Measurements from ENCODE around the gene ADSS1. TPM values are rescaled to one million over a fixed set of nuclear protein-coding genes. Genes with fewer than 3 reads are reported as not detected.

Gene ADSS1
- 2.8 TPM for polyA plus RNA-seq (2013, experiment 1 of 2; ENCODE audit: insufficient read length)
- polyA plus RNA-seq (2013, experiment 2 of 2; ENCODE audit: insufficient read length), result 2.8 TPM

DNA sequence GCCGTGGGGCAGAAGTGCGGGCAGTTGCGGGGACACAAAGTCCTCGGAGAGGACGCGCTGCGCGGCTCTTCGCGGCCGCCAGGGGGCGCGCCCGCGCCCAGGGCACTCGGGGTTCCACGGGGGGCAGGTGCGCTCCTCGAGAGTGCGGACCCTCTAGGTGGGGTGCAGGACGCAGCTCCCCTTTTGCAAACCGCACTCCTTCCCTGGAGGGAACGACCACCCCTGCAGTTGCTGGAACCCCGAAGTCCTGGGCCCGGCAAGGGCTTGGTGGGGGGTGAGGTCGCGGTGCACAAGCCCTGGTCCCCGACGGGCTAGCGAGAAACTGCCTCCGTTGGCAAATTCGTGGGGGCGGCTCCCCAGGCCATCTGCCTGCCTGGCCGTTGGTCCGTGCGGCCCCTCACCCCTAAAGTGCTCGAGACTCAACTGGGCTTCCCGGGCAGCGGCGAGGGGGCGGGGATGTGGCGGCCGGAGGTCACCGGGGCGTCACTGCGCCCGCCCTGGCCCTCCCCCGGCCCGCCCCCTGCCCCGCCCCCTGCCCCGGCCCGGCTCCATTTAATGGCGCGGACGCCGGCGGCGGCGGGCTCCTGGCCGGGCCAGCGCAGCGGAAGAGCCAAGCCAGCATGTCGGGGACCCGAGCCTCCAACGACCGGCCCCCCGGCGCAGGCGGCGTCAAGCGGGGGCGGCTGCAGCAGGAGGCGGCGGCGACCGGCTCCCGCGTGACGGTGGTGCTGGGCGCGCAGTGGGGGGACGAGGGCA, at the start of gene ADSS1:
TSS of gene ADSS1 (plus strand) at position 579 of the 756 bp plus-strand sequence. CDS start at position 621, 42 bp downstream.
- peak; percentile 34 for DNase-seq

DNA sequence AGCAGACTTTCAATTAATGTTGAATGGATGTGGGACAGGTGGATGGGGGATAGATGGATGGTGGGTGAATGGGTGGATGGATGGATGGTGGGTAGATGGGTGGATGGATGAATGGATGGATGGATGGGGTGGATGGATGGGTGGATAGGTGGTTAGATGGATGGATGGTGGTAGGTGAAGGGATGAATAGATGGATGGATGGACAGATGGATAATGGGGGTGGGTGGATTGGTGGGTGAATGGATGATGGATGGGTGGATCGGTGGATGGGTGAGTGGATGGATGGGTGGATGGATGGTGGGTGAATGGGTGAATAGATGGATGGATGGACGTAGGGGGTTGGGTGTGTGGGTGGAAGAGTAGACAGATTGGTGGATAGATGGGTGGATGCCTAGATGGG, 48.6 kb upstream of the ADSS1 start:
- DNase-seq, result no peak

DNA sequence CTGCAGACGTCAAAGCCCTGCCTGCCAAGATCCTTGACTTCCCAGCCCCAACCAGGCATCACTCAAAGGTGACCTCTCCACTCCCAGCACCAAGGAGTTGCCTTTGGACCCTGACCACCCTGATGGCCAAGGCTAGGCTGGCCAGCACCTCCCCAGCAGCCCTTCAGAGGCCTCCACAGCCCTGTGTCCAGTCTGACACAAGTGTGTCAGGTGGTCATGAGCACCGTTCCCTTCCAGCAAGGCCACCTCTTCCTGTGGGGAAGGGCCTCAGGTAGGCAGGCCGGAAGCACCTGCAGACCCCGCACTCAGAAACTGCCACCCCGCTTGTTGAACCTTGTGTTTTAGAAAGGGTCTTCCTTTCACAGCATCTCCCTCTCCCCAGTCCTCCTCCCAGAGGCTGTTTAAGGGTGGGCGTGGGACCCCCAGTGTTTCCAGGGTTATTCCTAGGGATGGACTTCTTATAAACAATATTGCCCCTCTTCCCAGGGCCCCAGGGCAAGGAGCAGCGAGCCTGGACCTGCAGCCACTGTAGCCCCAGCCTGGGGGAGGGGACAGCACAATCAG, 47.8 kb upstream of the ADSS1 start:
- DNase-seq, result no peak

DNA sequence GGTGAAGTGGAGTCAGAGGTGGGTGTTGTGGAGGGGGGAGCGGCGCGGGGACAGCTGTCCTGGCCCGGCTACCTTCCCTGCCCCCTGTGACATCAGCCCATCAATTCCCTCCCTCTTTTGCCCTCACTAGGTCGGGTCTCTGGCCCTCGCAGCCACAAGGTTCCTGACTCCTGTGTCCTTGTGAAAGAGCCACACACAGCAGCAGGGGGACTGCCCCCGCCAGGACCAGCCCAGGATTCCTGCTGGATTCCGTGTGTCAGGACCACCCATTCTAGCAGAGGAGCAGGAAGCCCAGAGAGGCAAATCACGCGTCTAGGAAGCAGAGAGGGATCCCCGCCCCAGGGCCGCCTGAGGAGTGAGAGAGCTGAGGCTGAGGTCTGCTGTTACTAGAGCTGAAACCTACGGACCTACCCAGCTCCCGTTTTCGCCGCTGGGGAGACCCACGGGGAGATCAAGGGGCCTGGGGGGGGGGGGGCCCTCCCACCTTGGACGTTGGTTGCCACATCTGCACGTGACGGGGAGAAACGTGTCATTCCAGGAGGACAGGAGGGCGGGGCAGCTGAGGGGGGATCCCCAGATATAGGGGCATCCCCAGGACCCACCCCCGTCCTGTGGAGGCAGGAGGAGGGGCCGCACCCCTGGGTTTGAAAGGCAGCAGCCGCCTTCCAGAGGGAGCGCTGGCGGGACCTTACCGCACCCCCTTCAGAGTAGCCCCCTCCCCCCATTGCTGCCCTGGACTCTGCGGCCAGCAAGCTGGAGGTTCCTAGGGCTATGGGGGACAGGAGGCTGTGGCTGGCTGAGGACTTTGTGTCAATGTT, 47.1 kb upstream of the ADSS1 start:
- peak; percentile 31 for DNase-seq

DNA sequence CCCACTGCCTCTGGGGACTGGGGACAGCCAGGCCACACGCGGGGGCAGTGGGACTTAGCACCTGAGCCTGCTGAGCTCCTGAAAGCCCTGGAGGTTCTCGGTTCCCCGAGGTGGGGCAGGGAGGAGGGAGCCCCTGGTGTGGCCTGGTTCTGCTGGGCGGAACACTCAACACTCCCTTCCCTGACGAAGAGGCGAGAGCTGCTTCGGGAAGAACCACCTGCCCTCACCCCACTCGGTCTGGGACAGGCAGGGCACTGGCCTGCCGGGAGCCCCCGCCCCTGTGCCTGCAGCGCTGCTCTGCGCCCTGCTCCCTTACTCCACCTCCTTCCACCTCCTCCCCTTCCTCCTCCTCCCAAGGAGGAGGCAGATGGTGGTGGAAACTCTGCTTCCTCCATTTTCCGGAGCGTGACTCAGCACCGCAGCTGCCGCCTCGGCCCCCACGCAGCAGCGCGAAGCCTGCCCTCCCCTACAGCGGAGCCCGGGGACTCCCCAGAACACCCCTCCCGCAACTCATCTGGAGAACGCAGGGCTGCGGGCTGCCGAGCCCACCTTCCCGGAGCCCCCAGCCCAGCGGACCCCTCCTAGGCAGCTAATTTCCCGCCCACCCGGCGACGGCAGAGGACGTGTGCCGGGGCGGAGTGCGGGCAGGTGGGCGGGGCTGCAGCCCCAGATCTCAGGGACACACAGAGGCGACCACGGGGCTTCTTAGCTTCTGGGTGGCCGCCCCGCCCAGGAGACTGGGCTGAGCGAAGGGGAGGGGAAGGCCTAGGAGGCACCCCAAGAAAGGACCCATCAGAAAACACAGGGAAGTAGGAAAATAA, 46.3 kb upstream of the ADSS1 start:
- DNase-seq, result peak; percentile 87

DNA sequence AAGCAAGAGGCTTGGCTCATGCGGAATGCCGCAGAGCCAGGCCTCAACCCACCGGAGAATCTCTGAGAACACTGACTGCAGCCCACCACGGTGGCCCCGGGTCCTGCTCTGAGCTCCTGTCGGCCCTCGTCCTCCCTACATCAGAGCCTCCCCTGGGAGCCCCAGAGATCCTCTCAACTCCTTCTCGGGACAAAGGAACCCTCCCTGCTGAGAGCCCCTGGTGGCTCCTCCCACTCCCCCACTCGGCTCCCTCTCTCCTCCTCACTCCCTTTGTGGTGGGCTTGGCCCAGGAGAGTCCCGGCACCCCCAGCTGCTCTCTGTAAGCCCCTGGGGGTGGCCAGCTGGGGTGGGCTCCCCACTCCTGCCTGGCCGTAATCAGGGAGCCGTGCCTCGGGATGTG, 45.7 kb upstream of the ADSS1 start:
- peak; percentile 70 for DNase-seq

DNA sequence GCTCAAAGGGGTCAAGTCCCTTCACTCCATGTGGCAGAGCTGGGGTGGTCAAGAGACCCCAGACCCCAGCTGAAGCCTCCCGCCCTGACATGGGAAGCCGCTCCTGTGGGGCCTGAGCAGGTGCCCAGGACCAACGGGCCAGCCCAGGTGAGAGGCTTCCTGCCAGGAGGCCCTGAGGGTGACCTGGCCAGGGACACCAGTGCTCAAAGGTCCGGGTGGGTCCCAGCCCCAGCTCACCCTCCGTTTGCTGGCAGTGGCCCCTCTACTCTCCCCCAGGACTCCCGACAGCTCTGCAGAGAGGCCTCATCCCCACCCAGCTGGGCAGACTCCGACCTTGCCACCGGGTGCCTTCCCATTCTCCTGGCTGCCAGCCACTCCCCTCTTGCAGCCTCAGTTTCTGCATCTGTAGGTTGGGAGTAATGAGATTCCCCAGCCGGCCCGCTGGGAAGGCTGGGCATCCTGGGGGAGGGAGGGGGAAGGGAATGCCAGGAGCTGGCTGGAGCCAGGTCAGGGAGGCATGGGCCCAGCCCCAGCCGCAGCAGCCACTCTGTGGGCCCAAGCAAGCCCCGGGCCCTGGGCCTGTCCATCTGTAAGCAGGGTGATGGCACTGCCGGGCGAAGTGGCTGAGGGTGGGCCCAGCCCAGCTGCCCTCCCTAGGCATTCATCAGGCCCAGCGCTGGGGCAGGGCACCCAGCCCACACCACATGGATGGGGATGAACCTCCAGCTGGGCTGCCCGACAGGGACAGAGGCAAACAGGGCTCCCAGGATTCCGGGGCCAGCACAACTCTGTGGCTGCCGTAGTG, 44.9 kb upstream of the ADSS1 start:
- no peak for DNase-seq

DNA sequence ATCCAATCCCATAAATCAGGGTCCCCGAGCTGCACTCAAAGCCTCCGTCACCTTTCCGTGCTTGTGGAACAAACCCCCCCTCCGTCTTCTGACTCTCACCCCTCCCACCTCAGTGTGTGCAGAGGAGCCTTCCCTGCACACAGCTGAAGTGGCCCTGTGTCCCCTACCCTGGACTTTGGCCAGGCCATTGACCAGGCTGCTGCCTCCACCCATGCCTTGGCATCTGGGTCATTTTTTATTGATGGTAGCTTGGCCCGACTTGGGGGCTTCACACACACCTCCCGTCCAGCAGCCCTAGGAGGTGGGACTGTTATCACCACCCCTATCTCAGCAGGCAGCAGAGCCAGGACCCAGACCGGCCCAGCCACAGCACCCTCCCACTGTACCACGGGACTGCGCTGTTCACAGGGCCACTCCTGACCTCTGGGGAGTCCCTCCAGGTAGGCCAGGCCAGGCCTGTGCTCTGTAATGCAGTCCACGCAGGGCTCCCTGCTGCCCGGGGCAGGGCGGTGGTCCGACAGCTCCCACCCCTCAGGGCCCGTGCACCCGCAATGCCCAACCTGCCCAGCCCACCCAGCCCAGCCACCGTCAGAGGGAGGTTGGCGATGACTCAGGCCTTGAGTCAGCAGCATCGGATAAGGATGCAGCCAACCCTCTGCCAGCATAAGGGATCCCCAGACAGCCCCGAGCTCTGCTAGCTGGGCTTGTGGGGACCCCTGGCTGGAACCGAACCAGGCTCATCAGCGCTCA, 43.8 kb upstream of the ADSS1 start:
- peak; percentile 86 for DNase-seq

DNA sequence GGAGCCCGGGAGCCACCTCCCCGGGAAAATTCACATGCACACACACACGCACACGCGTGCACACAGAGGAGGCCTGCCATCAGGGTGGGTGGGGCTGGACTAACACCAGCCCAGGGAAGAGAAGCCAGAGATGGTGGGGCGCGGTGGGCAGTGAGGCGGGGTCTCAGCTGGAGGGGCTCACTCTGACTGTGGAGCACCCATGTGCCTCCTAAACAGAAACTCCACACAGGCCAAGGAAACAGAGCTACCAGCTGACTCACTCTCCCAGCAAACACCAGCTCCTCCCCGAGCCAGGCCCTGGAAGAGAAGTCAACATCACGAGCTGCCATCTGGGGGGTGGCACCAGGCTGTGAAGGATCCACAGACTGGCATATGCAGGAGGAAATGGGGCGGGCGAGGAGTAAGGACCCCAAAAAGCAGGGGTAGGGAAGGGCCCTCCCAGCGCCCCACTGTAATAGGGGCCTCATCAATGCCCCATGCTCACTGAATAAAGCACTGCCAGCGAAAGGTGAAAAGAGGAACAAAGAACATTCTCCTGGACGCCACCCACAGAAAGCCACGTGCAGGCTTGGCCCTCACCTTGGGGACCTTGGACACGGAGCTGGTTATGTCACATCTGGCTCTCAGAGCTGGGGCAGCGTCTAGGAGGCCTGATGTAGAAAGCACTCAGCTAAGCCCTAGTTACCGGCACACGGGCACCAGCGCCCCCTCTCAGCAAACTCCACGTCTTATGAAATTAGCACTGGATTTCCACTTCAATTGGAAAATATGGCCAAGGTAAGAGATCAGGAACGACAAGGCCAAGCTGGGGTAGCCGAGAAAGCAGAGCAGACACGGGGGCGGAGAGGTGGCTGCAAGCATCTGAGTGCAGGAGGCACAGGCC, 43.0 kb upstream of the ADSS1 start:
- peak; percentile 86 for DNase-seq

DNA sequence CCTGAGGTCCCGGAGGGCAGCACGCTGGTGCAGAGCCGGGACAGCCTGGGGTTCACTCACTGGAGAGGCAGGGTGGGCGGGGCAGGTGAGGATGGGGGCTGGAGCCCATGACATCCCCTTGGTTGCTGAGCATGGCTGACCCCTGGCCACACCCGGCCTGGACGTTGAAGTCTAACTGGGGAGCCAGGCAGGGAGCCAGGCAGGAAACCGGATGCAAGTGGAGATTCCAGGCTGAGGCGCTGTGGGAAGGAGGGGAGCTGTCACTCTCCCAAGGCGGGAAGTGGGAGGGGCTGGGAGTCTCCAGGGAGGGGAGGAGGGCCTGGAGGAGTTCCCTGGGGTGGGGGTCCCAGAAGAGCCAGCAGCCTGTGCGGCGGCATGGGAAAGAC, 42.3 kb upstream of the ADSS1 start:
- peak; percentile 88 for DNase-seq

DNA sequence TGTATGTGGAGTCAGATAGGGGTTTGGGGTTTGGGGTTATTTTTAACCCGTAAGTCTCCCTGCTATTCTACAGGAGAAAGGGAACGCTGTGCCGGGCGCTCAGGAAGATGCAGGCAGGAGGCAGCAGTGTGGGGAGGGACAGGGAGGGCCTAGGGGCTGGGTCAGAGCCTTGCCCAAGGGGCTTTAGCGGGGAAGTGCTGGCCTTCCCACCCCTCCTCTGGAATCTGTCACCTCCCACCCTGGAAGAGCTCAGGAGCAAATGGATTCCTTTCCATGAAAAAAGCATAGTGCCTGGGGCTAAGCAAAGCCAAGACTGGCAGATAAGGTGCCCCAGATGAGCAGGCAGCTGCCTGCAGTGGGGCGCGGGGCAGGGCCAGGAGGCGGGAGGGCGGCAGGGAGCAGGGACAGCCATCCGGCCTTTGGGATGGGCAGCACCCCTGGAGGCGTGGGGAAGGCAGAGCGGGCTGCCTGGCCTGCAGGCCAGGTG, 41.9 kb upstream of the ADSS1 start:
- DNase-seq, result peak; percentile 67

DNA sequence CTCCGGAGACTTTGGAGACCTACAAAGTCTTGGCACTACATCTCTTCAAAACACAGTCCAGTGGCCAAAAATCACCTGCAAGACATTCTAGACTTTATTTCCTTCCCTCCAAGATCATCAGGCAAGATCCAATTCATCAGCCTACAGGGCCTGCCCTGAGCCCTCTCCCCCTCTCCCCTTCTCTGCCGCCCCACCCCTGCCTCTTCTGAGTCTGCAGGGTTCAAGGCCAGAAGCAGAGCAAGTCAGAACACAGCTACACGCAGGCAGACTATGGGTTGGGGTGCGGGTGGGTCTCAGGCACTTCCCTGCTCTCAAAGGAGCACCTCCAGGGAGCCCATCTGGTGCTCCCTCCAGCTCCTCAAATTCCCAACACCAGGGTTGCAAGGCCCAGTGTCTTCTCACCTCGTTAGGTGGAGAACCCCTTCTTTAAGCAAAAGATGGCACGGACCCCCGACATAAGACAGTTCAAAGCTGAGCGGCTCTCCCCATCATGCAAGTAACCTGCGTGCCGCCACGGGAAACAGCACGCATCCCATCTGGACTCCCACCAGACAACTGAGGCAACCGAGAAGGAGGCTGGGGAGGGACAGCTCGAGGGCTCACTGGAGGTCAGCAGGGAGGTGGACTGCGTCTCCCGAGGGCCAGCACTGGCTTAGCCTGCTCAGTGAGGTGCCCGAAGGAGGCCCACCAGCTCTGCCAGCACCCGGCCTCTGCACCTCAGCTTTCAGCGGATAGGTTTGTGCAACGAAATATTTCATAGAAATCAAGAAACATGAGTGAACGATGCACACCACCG, 40.2 kb upstream of the ADSS1 start:
- no peak for DNase-seq

DNA sequence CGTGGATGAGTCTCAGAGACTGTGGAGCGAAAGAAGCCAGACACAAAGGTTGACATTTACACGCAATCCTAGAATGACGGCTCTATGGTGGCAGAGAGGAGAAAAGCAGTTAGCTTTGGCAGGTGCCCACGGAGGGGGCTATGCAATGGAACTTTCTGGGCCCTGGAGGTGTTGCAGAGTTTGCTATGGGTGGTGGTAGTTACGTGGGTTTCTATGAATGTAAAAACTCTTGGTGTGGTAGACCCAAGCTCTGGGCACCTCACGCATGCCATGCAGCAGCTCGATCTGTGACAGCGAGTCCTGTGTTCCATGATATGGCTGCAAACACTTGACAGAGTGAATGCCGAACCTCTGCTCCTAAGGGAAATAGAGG, 39.6 kb upstream of the ADSS1 start:
- no peak for DNase-seq

DNA sequence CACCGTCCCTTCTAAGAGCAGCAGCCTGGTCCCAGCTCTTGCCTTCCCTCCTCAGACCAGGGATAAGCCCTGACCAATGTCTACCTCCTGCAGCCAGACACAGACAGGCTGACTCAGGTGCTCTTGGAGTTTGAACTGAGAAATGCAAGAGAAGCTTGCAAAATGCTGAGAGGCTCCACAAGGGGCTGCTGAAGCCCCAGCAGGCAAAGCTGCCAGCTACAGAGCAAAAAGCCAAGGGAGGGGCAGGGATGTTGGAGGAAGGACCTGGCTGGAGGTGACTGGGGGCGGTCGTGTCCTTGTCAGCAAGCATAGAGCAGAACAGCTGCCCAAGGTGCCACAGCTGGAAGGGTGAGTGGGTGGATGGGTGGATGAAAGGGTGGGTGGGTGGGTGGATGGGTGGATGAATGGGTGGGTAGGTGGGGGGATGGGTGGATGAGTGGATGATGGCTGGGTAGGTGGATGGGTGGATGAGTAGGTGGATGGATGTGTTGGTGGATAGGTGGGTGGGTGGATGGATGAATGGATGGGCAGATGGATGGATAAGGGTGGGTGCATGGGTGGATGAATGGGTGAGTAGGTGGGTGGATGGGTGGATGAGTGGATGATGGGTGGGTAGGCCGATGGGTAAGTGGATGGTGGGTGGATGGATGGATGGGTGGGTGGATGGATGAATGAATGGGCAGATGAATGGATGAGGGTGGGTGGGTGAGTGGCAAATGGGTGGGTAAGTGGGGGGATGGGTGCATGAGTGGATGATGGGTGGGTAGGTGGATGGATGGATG, 38.6 kb upstream of the ADSS1 start:
- DNase-seq, result no peak

DNA sequence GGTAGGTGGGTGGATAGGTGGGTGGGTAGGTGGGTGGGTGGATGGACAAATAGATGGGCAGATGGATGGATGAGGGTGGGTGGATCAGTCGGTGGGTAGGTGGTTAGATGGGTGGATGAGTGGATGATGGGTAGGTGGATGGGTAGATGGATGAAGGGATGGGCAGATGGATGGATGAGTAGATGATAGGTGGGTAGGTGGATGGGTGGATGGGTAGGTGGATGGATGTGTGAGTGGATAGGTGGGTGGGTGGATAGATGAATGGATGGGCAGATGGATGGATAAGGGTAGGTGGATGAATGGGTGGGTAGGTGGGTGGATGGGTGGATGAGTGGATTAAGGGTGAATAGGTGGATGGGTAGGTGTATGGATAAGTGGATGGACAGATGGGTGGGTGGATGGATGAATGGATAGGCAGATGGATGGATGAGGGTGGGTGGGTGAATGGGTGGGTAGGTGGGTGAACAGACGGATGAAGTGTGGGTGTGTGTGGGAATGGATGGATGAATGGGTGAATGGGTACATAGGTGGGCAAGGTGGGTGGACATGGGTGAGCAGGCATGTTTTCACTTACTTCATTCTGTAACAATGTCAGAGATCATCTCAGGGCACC, 37.9 kb upstream of the ADSS1 start:
- no peak for DNase-seq

DNA sequence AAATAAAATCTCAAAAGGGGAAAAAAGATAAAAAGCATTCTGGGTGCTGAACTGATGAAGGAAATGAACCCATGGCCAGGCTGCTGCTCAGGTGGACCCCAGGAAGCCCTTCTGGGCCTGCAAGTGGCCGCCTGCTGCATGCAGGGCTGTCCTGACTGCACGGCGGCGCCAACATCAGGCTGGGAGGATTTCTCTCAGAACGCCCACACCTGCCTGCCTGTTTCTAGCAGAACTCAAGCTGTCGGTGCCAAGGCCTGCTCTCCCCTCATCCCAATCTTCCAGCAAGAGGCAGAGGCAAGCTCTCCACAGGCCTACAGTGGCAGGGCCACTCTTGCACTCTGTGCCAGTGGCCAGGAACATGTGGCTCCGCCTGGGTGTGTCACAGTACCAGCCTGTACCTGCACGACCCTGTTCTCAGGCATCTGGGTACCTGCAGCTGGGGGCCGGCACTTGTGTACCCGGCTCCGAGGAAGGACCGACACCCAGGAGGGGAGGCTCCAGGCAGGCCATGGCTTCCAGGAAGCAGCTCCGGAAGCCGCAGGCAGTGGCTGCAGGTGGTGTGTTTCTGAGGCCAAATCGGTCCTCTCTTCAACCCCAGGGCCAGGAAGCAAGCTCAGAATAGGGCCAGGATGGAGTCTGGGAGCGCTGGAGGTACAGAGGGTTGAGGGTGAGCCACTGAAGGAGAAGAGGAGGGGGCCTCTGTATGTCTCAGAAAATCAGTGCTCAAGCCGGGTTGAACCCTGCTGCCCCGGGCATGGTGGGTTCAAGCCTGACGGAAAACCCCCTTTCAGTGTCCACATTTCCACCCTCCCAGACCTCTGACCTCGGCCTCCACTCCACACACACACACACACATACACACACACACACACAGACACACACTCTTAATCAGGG, 37.2 kb upstream of the ADSS1 start:
- no peak for DNase-seq
